HG03442 (cell line): Measurements from ENCODE around the gene ENPEP.
"Not testable (repeated sequence)": the region's sequence is repeated elsewhere in the genome, so short reads cannot be mapped to it uniquely, and the experiment has no call there.

Source experiments
- ATAC-seq: cut with Tn5 transposase; IDR thresholded peaks from one replicate; pipeline ENCODE4 v1.9.1; 2021; ENCODE audit warnings: mild to moderate bottlenecking, moderate library complexity; ENCODE audit not compliant: unreplicated experiment

Gene ENPEP

DNA sequence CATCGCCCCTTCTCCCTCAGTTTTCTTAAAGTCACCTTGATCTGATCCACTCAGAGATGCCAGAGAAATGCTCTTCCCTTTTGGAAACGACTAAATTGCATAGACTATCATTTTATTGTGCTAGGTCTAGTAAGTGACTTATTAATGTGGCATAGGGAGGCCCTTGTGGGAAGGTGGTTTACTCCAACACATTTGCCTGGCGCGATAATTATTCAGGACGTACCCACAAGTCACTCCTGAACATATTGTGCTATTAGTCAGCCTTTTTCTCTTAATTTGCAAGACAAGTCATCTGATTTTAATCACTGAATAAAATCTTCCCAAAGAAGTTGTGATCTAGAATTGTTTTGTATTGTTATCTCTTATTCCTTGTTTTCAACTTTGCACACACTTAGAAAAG, 7.6 kb downstream of the ENPEP start:
- ATAC-seq, result no peak

DNA sequence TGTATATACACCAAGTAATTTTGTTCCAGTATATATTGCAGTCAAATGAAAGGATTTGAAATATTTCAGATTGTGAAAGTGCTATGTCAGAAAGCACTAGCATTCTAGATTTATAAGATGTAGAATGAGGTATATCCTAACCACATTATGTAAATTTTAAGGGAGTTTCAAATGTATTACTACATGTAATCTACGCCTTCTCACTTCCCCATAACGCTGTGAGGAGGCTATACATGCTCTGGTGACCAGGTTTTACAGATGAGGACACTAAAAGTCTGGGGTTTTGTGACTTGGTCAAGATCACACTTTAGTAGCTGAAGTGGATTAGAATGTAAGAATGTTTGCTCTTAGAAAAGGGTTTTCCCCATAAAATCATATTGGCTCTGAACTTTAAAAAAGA, 8.1 kb downstream of the ENPEP start:
- peak; percentile 99 for ATAC-seq

GRCh38 chr4:110484767-110485166, 8.8 kb downstream of the ENPEP start:
- peak; percentile 36 for ATAC-seq

DNA sequence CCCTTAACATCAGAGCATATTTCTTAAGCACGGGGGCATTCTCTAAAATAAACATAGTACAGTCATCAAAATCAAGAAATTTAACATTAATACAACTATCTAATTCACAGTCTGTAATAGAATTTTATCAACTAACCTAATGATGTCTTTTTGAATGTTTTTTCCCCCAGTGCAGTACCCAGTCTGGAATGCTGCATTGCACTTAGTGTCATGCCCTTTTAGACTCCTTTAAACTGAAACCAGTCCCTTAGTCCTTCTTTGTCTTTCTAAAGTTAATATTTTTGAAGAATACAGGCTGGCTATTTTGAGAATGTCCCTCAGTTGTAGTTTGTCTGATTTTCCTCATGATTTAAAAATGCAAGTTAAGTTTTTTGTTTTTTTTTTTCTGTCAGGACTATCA, 9.5 kb downstream of the ENPEP start:
- no peak for ATAC-seq

GRCh38 chr4:110486256-110486655, 10.3 kb downstream of the ENPEP start:
- no peak for ATAC-seq

GRCh38 chr4:110486850-110487249, 10.9 kb downstream of the ENPEP start:
- not testable (repeated sequence) for ATAC-seq

DNA sequence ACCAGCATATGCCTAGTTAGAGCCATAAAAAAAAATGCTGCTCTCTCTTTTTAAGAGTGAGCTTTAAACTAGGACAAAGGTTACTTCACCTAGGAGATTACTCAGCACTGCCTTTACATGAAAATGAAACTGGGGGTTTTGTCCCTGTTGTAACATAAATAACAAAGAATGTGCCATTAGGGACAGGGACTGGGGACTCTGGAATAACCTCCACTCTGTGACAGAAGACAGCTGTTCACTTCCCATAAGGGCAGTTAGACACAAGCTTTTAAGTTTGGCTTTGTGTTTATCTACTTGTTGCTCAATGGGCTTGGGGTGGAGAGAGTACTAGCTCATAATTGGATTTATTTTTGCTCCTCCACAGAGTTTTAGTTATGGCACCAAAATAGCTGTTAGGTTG, 11.9 kb downstream of the ENPEP start:
- ATAC-seq, result peak; percentile 21

- no peak for ATAC-seq
Observed at GRCh38 chr4:110489901-110490508, 14.1 kb downstream of the ENPEP start.

GRCh38 chr4:110492522-110492921, 16.6 kb downstream of the ENPEP start:
- peak; percentile 44 for ATAC-seq

- no peak for ATAC-seq
Observed at GRCh38 chr4:110493520-110493919, 17.6 kb downstream of the ENPEP start.

- ATAC-seq, result no peak
Observed at GRCh38 chr4:110498420-110498819, 22.5 kb downstream of the ENPEP start.

- no peak for ATAC-seq
Observed at GRCh38 chr4:110499126-110499525, 23.2 kb downstream of the ENPEP start.

DNA sequence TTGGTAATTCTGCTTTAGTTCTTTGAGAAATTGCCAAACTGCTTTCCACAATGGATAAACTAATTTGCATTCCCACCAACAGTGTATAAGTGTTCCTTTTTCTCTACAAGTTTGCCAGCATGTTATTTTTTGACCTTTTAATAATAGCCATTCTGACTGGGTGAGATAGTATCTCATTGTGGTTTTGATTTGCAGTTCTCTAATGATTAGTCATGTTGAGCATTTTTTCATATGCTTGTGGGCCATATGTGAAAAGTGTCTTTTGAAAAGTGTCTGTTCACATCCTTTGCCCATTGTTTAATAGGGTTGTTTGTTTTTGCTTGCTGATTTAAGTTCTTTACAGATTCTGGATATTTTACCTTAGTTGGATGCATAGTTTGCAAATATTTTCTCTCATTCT, 25.9 kb downstream of the ENPEP start:
- ATAC-seq, result no peak

DNA sequence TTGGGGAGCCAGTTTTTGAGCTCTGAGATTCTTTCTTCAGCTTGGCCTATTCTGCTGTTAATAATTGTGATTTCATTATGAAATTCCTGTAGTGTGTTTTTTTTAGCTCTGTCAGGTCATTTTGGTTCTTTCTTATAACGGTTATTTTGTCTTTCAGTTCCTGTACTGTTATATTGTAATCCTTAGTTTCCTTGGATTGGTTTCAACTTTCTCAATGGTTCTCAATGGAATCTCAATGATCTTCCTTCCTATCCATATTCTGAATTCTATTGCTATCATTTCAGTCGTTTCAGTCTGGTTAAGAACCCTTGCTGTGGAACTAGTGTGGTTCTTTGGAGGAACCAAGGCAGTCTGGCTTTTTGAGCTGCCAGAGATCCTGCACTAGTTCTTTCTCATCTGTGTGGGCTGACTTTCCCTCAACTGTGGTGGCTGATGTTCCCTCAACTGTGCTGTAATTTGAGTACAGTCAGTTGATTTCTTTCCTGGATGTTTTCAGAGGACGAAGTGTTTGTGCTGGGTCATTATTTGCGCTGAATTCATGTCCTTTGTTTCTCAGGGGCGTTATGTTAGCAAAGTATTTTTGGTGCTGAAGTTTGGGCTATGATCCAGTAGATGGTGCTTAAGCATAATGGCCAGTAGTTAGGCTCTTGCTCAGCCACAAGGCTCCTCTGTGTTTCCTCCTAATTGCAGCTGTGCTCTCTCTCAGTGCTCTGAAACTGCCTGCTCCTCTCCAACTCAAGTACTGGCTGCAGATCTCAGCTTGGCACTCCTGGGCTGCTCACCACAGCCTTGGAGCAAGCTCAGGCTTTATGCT, 27.5 kb downstream of the ENPEP start:
- no peak for ATAC-seq

DNA sequence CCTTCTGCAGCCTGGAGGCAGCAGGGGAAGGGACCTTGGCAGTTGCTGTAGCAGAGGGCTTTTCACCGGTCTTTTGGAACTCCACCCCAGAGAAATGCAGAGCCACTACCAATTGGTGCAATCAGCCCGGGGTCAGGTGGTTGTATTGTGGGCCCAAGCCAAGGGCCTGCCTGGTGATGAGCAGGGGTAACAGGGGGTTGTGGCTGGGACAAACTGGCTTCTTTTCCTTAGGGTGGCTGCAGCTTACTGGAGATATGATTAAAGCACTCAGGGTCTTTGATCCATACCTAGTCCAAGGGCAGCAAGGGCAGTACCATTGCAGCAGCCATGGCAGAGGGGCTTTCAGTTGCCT, 28.1 kb downstream of the ENPEP start:
- no peak for ATAC-seq

DNA sequence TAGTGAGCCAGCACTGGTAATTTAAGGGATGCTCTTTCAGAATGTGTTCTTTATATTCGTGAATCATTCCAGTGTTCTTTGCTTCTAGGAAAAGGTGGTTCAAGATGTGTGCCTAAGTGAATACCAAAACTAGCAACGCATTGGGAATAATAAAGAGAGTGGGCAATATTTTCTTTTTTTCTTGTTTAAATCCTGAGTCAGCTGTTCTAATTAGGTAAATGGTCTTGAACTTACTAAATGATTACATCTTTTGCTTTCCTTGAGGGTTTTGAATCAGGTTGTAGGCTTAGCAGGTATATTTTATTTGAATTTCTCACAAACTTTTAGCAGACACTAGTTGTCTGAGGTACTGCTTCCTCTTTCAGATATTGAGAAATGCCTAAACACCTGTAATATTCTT, 29.5 kb downstream of the ENPEP start:
- ATAC-seq, result no peak

DNA sequence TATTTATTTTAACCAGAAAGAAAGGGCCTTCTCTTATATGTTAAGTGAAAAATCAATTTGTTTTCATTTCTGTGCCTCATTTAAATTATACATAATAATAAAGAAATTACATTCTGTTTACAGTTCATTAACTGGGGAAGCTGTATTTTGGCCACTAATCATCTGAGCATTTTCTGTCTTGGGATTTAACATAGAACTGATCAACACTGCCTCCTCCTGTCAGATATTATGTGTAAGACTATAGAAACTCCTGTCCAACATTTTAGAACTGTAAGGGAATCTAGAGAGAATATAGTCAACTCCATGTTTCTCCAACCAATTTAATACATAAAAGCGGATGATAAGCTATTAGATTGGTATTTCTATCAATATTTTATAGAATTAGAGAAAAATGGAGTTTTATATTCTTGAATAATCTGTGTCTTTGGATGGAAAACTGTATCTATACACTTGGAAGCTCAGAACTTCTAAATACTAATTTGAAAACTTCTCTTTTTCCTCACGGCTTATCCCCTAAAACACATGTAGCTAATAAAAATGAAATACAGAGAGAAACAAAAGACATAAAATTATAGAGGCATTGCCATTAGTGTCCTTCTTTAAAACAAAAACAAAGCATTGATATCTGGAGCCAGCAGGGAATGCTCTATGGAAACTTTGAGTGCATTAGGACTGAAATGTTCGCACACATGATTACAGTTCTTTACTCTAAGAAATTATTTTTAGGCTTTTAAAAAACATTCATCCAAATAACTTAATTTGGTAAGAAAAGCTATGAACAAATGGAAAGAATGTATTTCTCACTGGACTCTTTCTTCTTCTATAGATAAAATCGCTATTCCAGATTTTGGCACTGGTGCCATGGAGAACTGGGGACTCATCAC, 33.1 kb downstream of the ENPEP start:
- no peak for ATAC-seq

DNA sequence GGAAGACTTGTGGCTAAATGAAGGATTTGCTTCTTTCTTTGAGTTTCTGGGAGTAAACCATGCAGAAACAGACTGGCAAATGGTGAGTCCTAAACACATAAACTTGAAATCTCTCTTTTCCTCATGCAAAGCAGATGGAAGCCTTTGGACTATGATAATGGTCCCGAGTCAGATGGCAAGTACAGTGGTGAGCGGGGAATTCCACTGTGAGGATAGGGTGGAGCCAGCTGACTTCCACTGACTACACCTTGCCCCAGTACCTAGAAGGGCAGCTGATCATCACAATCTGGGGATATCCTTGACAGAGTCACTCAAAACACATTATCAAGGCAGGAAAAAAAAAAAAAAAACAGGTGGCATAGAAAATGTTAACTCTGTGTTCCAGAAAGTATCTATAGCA, 34.3 kb downstream of the ENPEP start:
- no peak for ATAC-seq

- ATAC-seq, result peak; percentile 47
Observed at GRCh38 chr4:110510955-110511544, 35.1 kb downstream of the ENPEP start.

DNA sequence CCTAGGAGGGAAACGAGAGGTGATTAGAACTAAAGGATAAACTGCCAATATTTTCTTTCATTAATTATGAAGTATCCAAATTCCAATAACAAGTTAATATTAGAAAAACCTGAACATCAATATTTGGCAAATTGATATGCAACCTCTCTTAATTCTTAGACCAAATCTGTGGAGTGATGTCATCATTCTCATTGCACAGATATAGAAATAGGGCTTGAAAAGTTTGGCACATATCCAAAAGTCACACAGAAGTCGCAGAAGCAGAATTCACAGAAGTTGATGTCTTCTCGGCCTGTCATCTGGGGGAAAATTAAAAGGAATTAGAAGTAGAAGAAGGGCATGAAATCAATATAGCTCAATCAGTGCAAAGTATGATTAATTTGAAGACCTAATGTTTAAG, 36.9 kb downstream of the ENPEP start:
- no peak for ATAC-seq

DNA sequence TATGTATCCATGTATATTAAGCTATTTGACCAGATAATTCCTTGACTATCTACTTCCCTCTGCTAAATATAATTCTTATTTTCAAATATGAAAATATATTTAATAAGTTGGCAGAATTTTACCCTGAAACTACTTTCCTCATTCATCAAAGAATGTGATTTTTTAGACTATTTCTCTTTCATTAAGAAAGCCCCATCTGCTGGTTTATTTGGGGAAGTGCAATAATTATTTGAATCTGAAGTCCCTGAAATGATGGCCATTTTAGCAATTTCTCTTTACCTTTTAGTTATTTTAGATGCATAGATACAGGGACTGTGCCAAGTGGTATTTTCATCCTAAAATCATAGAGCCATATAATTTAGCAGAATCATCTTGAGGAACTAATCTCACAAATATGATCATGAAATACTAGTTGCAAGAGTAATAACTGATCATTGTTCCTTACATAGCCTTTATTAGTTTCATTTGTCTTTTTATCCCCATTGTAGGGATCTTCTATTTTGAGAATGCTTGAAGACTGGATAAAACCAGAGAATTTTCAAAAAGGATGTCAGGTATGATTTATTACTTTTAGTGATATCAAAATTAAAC, 39.0 kb downstream of the ENPEP start:
- no peak for ATAC-seq
